HepG2 (cell line): ENCODE data around the gene RRAD. TPM values are rescaled to one million over a fixed set of nuclear protein-coding genes. Genes with fewer than 3 reads are reported as not detected.
A peak's percentile ranks its signal among the peaks of the same experiment; 100 is the strongest.

Experiments used
- FOXC1 ChIP-seq: sonication (generic); formaldehyde crosslinking; IDR thresholded peaks from 2 replicates; pipeline ENCODE4 v1.8.0; 2022; ENCODE audit warnings: mild to moderate bottlenecking, missing genetic modification reagents, borderline replicate concordance
- GABPB1 ChIP-seq: IDR thresholded peaks from 2 replicates; pipeline ENCODE4 v1.6.1; 2016; ENCODE audit warnings: mild to moderate bottlenecking, missing genetic modification reagents, moderate library complexity, missing compliant biosample characterization
- HDAC6 ChIP-seq: fragments of 200-600 bp; sonication (generic); IDR thresholded peaks from 2 replicates; pipeline ENCODE4 v1.7.0; 2017; ENCODE audit warnings: mild to moderate bottlenecking, antibody characterized with exemption, low read length, low read depth
- HNF4A ChIP-seq: sonication (generic); formaldehyde crosslinking; IDR thresholded peaks from 2 replicates; pipeline ENCODE4 v1.4.0; 2020; ENCODE audit warnings: missing genetic modification reagents
- IKZF5 ChIP-seq: IDR thresholded peaks from 2 replicates; pipeline ENCODE4 v1.6.1; 2018; ENCODE audit warnings: missing genetic modification reagents, mild to moderate bottlenecking, missing compliant biosample characterization
- IRX3 ChIP-seq: sonication (generic); formaldehyde crosslinking; IDR thresholded peaks from 2 replicates; pipeline ENCODE4 v1.8.1; 2023; ENCODE audit warnings: mild to moderate bottlenecking, low read depth, missing genetic modification reagents, borderline replicate concordance
- POLR2AphosphoS2 ChIP-seq: IDR thresholded peaks from 2 replicates; pipeline ENCODE4 v1.6.1; 2011; ENCODE audit warnings: low read depth, low read length, improper control_type of control experiment
- PRMT3 ChIP-seq: sonication (generic); formaldehyde crosslinking; IDR thresholded peaks from 2 replicates; pipeline ENCODE4 v1.8.1; 2022; ENCODE audit warnings: low read depth, mild to moderate bottlenecking, moderate library complexity, missing genetic modification reagents, borderline replicate concordance
- RBAK ChIP-seq: sonication (generic); formaldehyde crosslinking; IDR thresholded peaks from 2 replicates; pipeline ENCODE4 v1.5.1; 2020; ENCODE audit warnings: mild to moderate bottlenecking, missing genetic modification reagents
- RELA ChIP-seq: sonication (generic); formaldehyde crosslinking; IDR thresholded peaks from 2 replicates; pipeline ENCODE4 v1.4.0; 2020; ENCODE audit warnings: missing genetic modification reagents
- SMARCC2 ChIP-seq: fragments of 450-650 bp; IDR thresholded peaks from 2 replicates; pipeline ENCODE4 v1.6.1; 2017; ENCODE audit warnings: antibody characterized with exemption, mild to moderate bottlenecking
- STAT5B ChIP-seq: sonication (generic); formaldehyde crosslinking; IDR thresholded peaks from 2 replicates; pipeline ENCODE4 v1.4.0; 2020; ENCODE audit warnings: missing genetic modification reagents
- STAT6 ChIP-seq: sonication (generic); formaldehyde crosslinking; IDR thresholded peaks from 2 replicates; pipeline ENCODE4 v1.4.0; 2020; ENCODE audit warnings: missing genetic modification reagents, mild to moderate bottlenecking, borderline replicate concordance
- TAF1 ChIP-seq: sonication (generic); formaldehyde crosslinking; IDR thresholded peaks from 2 replicates; pipeline ENCODE4 v1.4.0; 2020; ENCODE audit warnings: missing genetic modification reagents
- TCF7L2 ChIP-seq: IDR thresholded peaks from 2 replicates; pipeline ENCODE4 v1.6.1; 2011; ENCODE audit warnings: mild to moderate bottlenecking, low read depth, low read length, moderate library complexity
- U2AF1 ChIP-seq: fragments of 200-400 bp; formaldehyde crosslinking; optimal IDR thresholded peaks from 2 replicates; pipeline ENCODE3; 2017; ENCODE audit warnings: mild to moderate bottlenecking, low read depth, low read length
- ZBTB42 ChIP-seq: sonication (generic); formaldehyde crosslinking; IDR thresholded peaks from 2 replicates; pipeline ENCODE4 v1.5.0; 2020; ENCODE audit warnings: mild to moderate bottlenecking, missing genetic modification reagents
- ZNF232 ChIP-seq: sonication (generic); formaldehyde crosslinking; IDR thresholded peaks from 2 replicates; pipeline ENCODE4 v1.4.0; 2020; ENCODE audit warnings: missing genetic modification reagents, borderline replicate concordance
- ZNF263 ChIP-seq: sonication (generic); formaldehyde crosslinking; IDR thresholded peaks from 2 replicates; pipeline ENCODE4 v1.4.0; 2020; ENCODE audit warnings: missing genetic modification reagents
- ZNF292 ChIP-seq: sonication (generic); formaldehyde crosslinking; IDR thresholded peaks from 2 replicates; pipeline ENCODE4 v1.8.1; 2022; ENCODE audit warnings: mild to moderate bottlenecking, low read depth, missing genetic modification reagents, borderline replicate concordance
- ZNF549 ChIP-seq: sonication (generic); formaldehyde crosslinking; IDR thresholded peaks from 2 replicates; pipeline ENCODE4 v1.5.0; 2020; ENCODE audit warnings: missing genetic modification reagents
- ZNF598 ChIP-seq: sonication (generic); formaldehyde crosslinking; IDR thresholded peaks from 2 replicates; pipeline ENCODE4 v1.5.1; 2020; ENCODE audit warnings: mild to moderate bottlenecking, missing genetic modification reagents, borderline replicate concordance
- ZNF678 ChIP-seq: sonication (generic); formaldehyde crosslinking; IDR thresholded peaks from 2 replicates; pipeline ENCODE4 v1.4.0; 2020; ENCODE audit warnings: mild to moderate bottlenecking, missing genetic modification reagents
- ZNF850 ChIP-seq: sonication (generic); formaldehyde crosslinking; conservative IDR thresholded peaks from 2 replicates; pipeline ENCODE4 v1.9.0; 2021; ENCODE audit warnings: mild to moderate bottlenecking, missing genetic modification reagents
- ZSCAN30 ChIP-seq: sonication (generic); formaldehyde crosslinking; IDR thresholded peaks from 2 replicates; pipeline ENCODE4 v1.5.0; 2020; ENCODE audit warnings: mild to moderate bottlenecking, missing genetic modification reagents
- polyA plus RNA-seq, 8 experiments: library from polyadenylated mRNA; depleted of rRNA in 3 of 8; stranded (reverse) in 7 of 8; unstranded in 1 of 8; fragments of >200 nt; fragmentation: Illumina TruSeq in 4 of 8; extraction: Trizol in 4 of 8; gene quantifications; 2 replicates each; pipeline versions ENCODE4 v1.2.1 to v1.2.3, GENCODE V29; 2011 to 2016; ENCODE audit warnings: low read depth in 4 of 8, missing spikeins in 1 of 8, mixed read lengths in 1 of 8; ENCODE audit not compliant: insufficient read depth in 1 of 8
- total RNA-seq, 5 experiments: library from RNA; depleted of rRNA; stranded (reverse); fragments of >200 nt; fragmentation: Illumina TruSeq; extraction: Trizol; gene quantifications; 2 replicates each; pipeline ENCODE4 v1.2.3, GENCODE V29; 2016; ENCODE audit warnings: low read depth in 1 of 5
- TF ChIP-seq, protein P1 (sequence below): sonication (generic); formaldehyde crosslinking; IDR thresholded peaks from 2 replicates; pipeline ENCODE4 v1.8.0; 2022; ENCODE audit warnings: missing genetic modification reagents, mild to moderate bottlenecking, moderate library complexity, borderline replicate concordance

Gene RRAD
- total and polyA plus RNA-seq, 2 of the 13 experiments (the other 11 are each of a cell fraction or from before 2014, with no cell fraction given): 0.80 to 1.1 TPM

DNA sequence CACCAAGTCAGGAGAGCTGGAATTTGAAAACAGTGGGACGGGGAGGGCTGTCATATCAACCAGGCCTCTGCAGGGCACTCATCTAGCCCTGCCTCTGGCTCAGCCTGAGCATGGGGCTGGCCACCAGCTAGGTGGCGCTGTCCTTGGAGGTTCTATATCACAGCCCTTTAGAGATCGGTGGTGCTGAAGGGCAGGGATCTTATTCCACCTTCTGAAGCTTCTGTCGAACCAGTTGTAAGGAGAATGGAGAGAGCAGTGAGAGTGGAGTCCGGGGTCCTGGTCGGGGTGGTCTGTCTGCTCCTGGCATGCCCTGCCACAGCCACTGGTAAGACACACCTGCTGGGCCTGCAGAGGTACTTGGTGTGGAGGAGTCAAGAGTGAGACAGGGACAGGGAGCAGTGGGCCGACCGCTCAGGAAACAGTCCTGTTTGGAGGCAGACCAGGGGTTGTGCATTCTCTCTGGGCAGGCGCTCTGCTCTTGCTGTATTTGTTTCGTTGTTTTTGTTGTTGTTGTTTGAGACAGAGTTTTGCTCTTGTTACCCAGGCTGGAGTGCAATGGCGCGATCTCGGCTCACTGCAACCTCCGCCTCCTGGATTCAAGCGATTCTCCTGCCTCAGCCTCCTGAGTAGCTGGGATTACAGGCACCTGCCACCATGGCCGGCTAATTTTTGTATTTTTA is 35.9 kb upstream of the RRAD start, which contains the start of gene CES3 (continued):
- TF ChIP-seq IKZF5 (CRISPR knock-in tag) (peak; percentile 64; the same call in 1 of the 2 replicates), GABPB1 (CRISPR knock-in tag) (0 out of 2 replicates have a peak, but pooled peaks have one; percentile 12), ZBTB42 (CRISPR knock-in tag) (no peak), RBAK (CRISPR knock-in tag) (no peak), ZNF678 (CRISPR knock-in tag) (no peak), POLR2AphosphoS2 (no peak), ZNF263 (no peak; the same call in 1 of the 2 replicates), ZSCAN30 (no peak), ZNF292 (CRISPR knock-in tag) (no peak; the same call in 1 of the 2 replicates), STAT6 (CRISPR knock-in tag) (0 out of 2 replicates have a peak, but pooled peaks have one; percentile 53), FOXC1 (CRISPR knock-in tag) (peak; percentile 38; the same call in 1 of the 2 replicates), IRX3 (CRISPR knock-in tag) (no peak; the same call in 1 of the 2 replicates), U2AF1 (no peak), HDAC6 (no peak), ZNF850 (CRISPR knock-in tag) (no peak), TAF1 (peak; percentile 50; the same call in 1 of the 2 replicates), HNF4A (0 out of 2 replicates have a peak, but pooled peaks have one; percentile 25), RELA (CRISPR knock-in tag) (no peak), ZNF232 (CRISPR knock-in tag) (peak; percentile 35; the same call in 1 of the 2 replicates), SMARCC2 (no peak), PRMT3 (CRISPR knock-in tag) (no peak), ZNF549 (CRISPR knock-in tag) (no peak), STAT5B (no peak), TCF7L2 (no peak), ZNF598 (CRISPR knock-in tag) (no peak)
- TF ChIP-seq, protein P1, sequence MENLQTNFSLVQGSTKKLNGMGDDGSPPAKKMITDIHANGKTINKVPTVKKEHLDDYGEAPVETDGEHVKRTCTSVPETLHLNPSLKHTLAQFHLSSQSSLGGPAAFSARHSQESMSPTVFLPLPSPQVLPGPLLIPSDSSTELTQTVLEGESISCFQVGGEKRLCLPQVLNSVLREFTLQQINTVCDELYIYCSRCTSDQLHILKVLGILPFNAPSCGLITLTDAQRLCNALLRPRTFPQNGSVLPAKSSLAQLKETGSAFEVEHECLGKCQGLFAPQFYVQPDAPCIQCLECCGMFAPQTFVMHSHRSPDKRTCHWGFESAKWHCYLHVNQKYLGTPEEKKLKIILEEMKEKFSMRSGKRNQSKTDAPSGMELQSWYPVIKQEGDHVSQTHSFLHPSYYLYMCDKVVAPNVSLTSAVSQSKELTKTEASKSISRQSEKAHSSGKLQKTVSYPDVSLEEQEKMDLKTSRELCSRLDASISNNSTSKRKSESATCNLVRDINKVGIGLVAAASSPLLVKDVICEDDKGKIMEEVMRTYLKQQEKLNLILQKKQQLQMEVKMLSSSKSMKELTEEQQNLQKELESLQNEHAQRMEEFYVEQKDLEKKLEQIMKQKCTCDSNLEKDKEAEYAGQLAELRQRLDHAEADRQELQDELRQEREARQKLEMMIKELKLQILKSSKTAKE: no peak
